HG02610 (cell line): ENCODE results near the gene STAT3.
"Not testable (repeated sequence)": the region's sequence is repeated elsewhere in the genome, so short reads cannot be mapped to it uniquely, and the experiment has no call there.

Experiments used
- ATAC-seq: cut with Tn5 transposase; IDR thresholded peaks from one replicate; pipeline ENCODE4 v1.9.1; 2021; ENCODE audit warnings: mild to moderate bottlenecking, moderate library complexity; ENCODE audit not compliant: unreplicated experiment

The STAT3 gene

DNA sequence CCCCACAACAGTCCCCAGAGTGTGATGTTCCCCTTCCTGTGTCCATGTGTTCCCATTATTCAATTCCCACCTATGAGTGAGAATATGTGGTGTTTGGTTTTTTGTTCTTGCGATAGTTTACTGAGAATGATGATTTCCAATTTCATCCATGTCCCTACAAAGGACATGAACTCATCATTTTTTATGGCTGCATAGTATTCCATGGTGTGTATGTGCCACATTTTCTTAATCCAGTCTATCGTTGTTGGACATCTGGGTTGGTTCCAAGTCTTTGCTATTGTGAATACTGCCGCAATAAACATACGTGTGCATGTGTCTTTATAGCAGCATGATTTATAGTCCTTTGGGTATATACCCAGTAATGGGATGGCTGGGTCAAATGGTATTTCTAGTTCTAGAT, 123.9 kb downstream of the STAT3 start:
- ATAC-seq = not testable (repeated sequence)
